Gastroesophageal sphincter (tissue), 4 donors: ENCODE results near the gene PITPNB. TPM values are rescaled to one million over a fixed set of nuclear protein-coding genes. Genes with fewer than 3 reads are reported as not detected.

Source experiments
- ATAC-seq: fragments of 150-250 bp; one replicate; pipeline ENCODE4 v1.9.1; 2016; ENCODE audit warnings: mild to moderate bottlenecking, moderate library complexity
- H3K27ac ChIP-seq, 4 donors: fragments of 200-600 bp; sonication (generic) in 3 of 4; 1 replicate in 3 of 4; 2 replicates in 1 of 4; pipeline ENCODE4 v1.5.1; 2016 to 2019
- H3K27me3 ChIP-seq: fragments of 200-600 bp; sonication (generic); one replicate; pipeline ENCODE4 v1.5.1; 2019
- H3K36me3 ChIP-seq, 2 donors: fragments of 200-600 bp; sonication (generic); one replicate each; pipeline ENCODE4 v1.5.1; 2019; ENCODE audit warnings: control low read depth in 1 of 2
- H3K4me1 ChIP-seq, 3 donors: fragments of 200-600 bp; sonication (generic); 1 replicate in 2 of 3; 2 replicates in 1 of 3; pipeline ENCODE4 v1.5.1; 2016 to 2019; ENCODE audit warnings: control low read depth in 2 of 3
- H3K4me3 ChIP-seq, 2 donors: fragments of 200-600 bp; sonication (generic); one replicate each; pipeline ENCODE4 v1.5.1; 2019; ENCODE audit warnings: mild to moderate bottlenecking in 1 of 2, moderate library complexity in 1 of 2
- H3K9me3 ChIP-seq, 3 donors: fragments of 200-600 bp; sonication (generic); one replicate each; pipeline ENCODE4 v1.5.1; 2017 to 2019; ENCODE audit warnings: control low read depth in 2 of 3
- EP300 ChIP-seq: sonication (generic); formaldehyde crosslinking; IDR thresholded peaks from one replicate; pipeline ENCODE4 v1.6.1; 2017; ENCODE audit warnings: antibody characterized with exemption, mild to moderate bottlenecking
- POLR2A ChIP-seq, 2 donors: fragments of 450-650 bp; IDR thresholded peaks; one replicate each; pipeline ENCODE4 v1.6.1; 2017; ENCODE audit warnings: antibody characterized with exemption in 2 of 2, mild to moderate bottlenecking in 2 of 2, moderate library complexity in 1 of 2
- POLR2AphosphoS5 ChIP-seq: sonication (generic); formaldehyde crosslinking; IDR thresholded peaks from one replicate; pipeline ENCODE4 v1.6.1; 2017; ENCODE audit warnings: antibody characterized with exemption
- WGBS, 2 donors: methylation state at CpG; one replicate each; pipeline ENCODE4 v1.1.5; 2018; ENCODE audit warnings: low coverage in 1 of 2; 5-methylcytosine and 5-hydroxymethylcytosine counted together
- total RNA-seq, 4 donors: library from RNA; depleted of rRNA; stranded (reverse); fragments of >200 nt; gene quantifications; one replicate each; pipeline ENCODE4 v1.1.0, GENCODE V29; 2016
- TF ChIP-seq, protein P1 (sequence below), 4 experiments: fragments of 200-600 bp in 2 of 4; fragments of 450-650 bp in 2 of 4; sonication (generic) in 1 of 4; IDR thresholded peaks; one replicate each; pipeline ENCODE4 v1.5.1; 2017 to 2019; ENCODE audit warnings: antibody characterized with exemption in 4 of 4, mild to moderate bottlenecking in 2 of 4, moderate library complexity in 2 of 4

Gene PITPNB
- total RNA-seq, 4 donors from 2014 or later: 62.8 to 103 (median 96.6) TPM

DNA sequence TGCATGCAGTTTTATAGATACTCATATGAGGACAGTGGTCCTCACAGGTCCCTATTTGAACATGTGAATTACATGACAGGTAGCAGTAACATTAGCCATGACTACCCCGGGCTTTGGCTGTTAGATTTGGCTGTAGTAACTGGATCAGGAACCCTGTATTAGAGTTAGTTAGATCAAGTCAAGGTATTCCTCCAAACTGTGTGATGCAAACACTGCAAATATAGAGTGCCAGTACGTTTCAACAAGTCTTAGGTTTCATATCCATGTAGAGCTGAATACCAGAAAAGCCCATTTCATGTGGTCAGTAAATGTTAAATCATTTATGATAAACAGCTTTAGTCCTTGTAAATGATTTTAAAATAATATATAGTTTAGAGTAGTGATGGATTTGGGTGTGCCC, 29.5 kb upstream of the PITPNB start:
- WGBS, 2 donors: 88 to 100% methylated on average over 1 to 2 of the region's 2 CpGs
- Histone ChIP-seq H3K27ac (no peak overlapping the region), H3K36me3 (peaks cover 0 to 12% of the 10 kb centered on the region in 2 donors), H3K4me3 (no peak overlapping the region), H3K4me1 (peaks cover 0 to 9% (median 4%) of the 10 kb centered on the region in 3 donors), H3K27me3 (no peaks in the 10 kb centered on the region), H3K9me3 (no peaks in the 10 kb centered on the region)
- ATAC-seq: no peak
- TF ChIP-seq EP300: no peak
- TF ChIP-seq POLR2A (IDR thresholded peaks at IDR 0.05): no peak
- no peak for TF ChIP-seq POLR2AphosphoS5
- TF ChIP-seq, protein P1, sequence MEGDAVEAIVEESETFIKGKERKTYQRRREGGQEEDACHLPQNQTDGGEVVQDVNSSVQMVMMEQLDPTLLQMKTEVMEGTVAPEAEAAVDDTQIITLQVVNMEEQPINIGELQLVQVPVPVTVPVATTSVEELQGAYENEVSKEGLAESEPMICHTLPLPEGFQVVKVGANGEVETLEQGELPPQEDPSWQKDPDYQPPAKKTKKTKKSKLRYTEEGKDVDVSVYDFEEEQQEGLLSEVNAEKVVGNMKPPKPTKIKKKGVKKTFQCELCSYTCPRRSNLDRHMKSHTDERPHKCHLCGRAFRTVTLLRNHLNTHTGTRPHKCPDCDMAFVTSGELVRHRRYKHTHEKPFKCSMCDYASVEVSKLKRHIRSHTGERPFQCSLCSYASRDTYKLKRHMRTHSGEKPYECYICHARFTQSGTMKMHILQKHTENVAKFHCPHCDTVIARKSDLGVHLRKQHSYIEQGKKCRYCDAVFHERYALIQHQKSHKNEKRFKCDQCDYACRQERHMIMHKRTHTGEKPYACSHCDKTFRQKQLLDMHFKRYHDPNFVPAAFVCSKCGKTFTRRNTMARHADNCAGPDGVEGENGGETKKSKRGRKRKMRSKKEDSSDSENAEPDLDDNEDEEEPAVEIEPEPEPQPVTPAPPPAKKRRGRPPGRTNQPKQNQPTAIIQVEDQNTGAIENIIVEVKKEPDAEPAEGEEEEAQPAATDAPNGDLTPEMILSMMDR (IDR thresholded peaks at IDR 0.05): no peak

DNA sequence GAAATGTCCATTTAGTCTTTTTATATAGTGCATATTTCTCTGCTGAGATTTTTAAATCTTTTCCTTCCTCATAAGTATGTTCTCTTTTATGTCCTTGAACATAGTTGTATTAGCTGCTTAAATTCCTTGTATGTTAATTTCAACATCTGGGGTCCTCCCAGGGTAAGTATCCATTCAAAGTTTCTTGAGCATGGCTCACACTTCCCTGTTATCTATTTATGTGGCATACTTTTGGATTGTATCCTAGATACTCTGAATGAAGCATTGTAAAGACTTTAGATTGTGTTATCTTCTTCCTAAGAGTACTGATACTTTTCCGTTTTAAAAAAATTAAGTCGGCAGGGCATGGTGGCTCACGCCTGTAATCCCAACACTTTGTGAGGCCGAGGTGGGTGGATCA, 28.4 kb upstream of the PITPNB start:
- Histone ChIP-seq H3K27ac (no peak overlapping the region), H3K4me3 (no peak overlapping the region), H3K9me3 (no peaks in the 10 kb centered on the region), H3K27me3 (no peaks in the 10 kb centered on the region), H3K36me3 (peaks cover 0 to 18% of the 10 kb centered on the region in 2 donors), H3K4me1 (peaks cover 0 to 7% (median 4%) of the 10 kb centered on the region in 3 donors)
- 80 to 100% methylated on average over 3 to 4 of the region's 4 CpGs for WGBS, 2 donors
- ATAC-seq: no peak
- no peak for TF ChIP-seq EP300
- no peak for TF ChIP-seq POLR2A (IDR thresholded peaks at IDR 0.05)
- TF ChIP-seq, protein P1 (IDR thresholded peaks at IDR 0.05): no peak
- TF ChIP-seq POLR2AphosphoS5: no peak

DNA sequence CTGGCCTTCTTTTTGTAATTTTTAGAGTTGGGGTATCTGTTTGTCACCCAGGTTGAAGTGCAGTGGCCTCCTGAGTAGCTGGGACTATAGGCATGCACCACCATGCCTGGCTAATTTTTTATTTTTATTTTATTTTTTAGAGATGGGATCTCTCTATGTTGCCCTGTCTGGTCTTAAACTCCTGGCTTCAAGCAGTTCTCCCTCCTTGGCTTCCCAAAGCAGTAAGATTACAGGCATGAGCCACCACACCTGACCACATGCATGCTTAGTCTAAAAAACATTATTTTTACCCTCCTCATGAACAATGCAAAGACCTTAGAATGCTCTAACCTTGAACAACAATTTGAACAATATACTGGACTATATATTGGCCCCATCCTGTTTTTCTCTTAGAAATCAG, 22.1 kb upstream of the PITPNB start:
- no peak for ATAC-seq
- Histone ChIP-seq H3K9me3 (no peaks in the 10 kb centered on the region), H3K36me3 (peaks cover 0 to 36% of the 10 kb centered on the region in 2 donors), H3K27me3 (no peaks in the 10 kb centered on the region), H3K27ac (no peak overlapping the region), H3K4me1 (no peaks in the 10 kb centered on the region), H3K4me3 (no peak overlapping the region)
- no peak for TF ChIP-seq EP300
- TF ChIP-seq, protein P1 (IDR thresholded peaks at IDR 0.05): no peak
- TF ChIP-seq POLR2AphosphoS5: no peak
- no peak for TF ChIP-seq POLR2A (IDR thresholded peaks at IDR 0.05)

DNA sequence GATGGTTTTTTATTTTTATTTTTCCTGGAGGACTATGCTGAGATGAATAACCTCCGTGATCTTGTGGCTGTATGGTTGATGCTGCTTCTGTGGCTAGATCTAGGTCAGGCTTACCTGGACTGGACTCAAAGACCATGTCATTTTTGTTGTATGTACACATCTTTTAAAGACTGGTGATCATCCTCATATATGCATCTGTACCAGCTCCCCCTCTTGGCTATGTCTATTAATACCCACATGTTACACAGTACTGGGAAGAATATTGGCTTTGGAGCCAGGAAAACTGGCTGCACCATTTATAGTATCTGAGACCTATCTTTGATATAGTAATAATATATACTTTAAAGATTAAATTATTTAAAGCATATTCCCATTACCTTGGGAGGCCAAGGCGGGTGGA, 18.4 kb upstream of the PITPNB start:
- Histone ChIP-seq H3K4me1 (no peaks in the 10 kb centered on the region), H3K36me3 (peaks cover 0 to 35% of the 10 kb centered on the region in 2 donors), H3K4me3 (no peak overlapping the region), H3K27me3 (no peaks in the 10 kb centered on the region), H3K9me3 (no peaks in the 10 kb centered on the region), H3K27ac (no peak overlapping the region)
- 100% methylated on average over 2 of the region's 2 CpGs for WGBS, 2 donors
- no peak for ATAC-seq
- TF ChIP-seq, protein P1 (IDR thresholded peaks at IDR 0.05): no peak
- TF ChIP-seq POLR2A (IDR thresholded peaks at IDR 0.05) (no peak), EP300 (no peak), POLR2AphosphoS5 (no peak)

DNA sequence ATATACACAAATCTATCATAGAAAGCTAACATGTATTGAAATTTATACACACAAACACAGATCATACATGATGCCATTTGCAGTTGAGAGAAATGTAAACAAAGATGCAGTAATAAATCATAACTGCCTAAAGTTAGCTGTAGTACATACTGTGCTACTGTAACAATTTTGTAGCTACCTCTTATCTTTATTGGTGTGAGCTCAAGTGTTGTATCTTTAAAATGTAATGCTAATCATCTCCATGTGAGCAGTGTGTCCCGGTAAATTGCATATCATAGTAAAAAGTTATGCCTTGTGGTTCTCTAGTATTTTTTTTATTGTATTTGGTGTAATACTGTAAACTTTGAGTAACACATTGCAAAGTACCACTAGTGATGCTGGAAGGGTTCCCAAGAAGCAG, 16.8 kb upstream of the PITPNB start:
- Histone ChIP-seq H3K4me1 (no peaks in the 10 kb centered on the region), H3K9me3 (no peaks in the 10 kb centered on the region), H3K36me3 (peaks cover 0 to 19% of the 10 kb centered on the region in 2 donors), H3K27ac (no peak overlapping the region), H3K27me3 (no peaks in the 10 kb centered on the region), H3K4me3 (no peak overlapping the region)
- no peak for ATAC-seq
- TF ChIP-seq EP300 (no peak), POLR2AphosphoS5 (no peak), POLR2A (IDR thresholded peaks at IDR 0.05) (no peak)
- TF ChIP-seq, protein P1 (IDR thresholded peaks at IDR 0.05): no peak
- 93 to 100% methylated on average over 1 of the region's 1 CpG for WGBS, 2 donors
